Measurements from ENCODE around the gene ATF4.

DNA sequence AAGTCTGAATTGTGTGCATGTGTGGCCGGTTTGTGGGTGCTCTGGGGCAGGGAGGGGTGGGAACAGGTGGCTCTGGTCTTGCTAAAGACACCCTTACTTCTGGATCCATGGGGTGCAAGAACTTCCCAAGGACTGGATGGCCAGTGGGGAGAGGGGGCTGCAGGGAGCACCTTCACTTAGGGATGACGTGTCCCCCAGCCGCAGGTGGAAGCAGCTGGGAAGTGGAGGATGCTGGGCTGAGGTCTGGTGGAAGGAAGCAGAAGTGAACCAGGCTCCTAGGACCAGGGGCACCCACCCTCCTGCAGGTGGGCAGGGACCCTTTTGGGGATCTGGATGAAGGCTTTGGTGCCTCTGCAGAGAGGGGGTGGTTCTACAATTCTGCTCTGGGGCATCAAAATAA, 28.2 kb upstream of the ATF4 start:
- TF ChIP-seq CTCF (IDR thresholded peaks at IDR 0.05) (no peak), POLR2AphosphoS5 (IDR thresholded peaks at IDR 0.05; ENCODE audit: insufficient read depth in 1 of 2, low read depth in 1 of 2) (no peak)

Data from vagina (tissue), 2 donors.